SK-N-SH treated with all-trans-retinoic acid at 6 μM for 48 hours (cell line): ENCODE data around the gene KRTAP10-1.

Experiments
- CSRNP3 ChIP-seq: fragments of 250-450 bp; sonication (Bioruptor Pico); IDR thresholded peaks from 2 replicates; pipeline ENCODE4 v1.5.1; 2021; ENCODE audit warnings: mild to moderate bottlenecking, moderate library complexity
- GLIS3 ChIP-seq: fragments of 250-450 bp; sonication (Bioruptor Pico); IDR thresholded peaks from 2 replicates; pipeline ENCODE4 v1.5.0; 2020; ENCODE audit warnings: mild to moderate bottlenecking, moderate library complexity
- ISL1 ChIP-seq: fragments of 250-450 bp; sonication (Bioruptor Pico); IDR thresholded peaks from 2 replicates; pipeline ENCODE4 v2.1.2; 2022; ENCODE audit warnings: mild to moderate bottlenecking, moderate library complexity
- OSR1 ChIP-seq: fragments of 250-450 bp; sonication (Bioruptor Pico); IDR thresholded peaks from 2 replicates; pipeline ENCODE4 v1.8.0; 2022; ENCODE audit warnings: moderate library complexity, mild to moderate bottlenecking, inconsistent platforms
- PATZ1 ChIP-seq: fragments of 250-450 bp; sonication (Bioruptor Pico); IDR thresholded peaks from 2 replicates; pipeline ENCODE4 v1.8.0; 2020; ENCODE audit warnings: mild to moderate bottlenecking, moderate library complexity, borderline replicate concordance
- TCF4 ChIP-seq: fragments of 250-450 bp; sonication (Bioruptor Pico); IDR thresholded peaks from 2 replicates; pipeline ENCODE4 v1.8.0; 2021; ENCODE audit warnings: mild to moderate bottlenecking, moderate library complexity, borderline replicate concordance
- TOX ChIP-seq: fragments of 250-450 bp; sonication (Bioruptor Pico); IDR thresholded peaks from 2 replicates; pipeline ENCODE4 v1.8.0; 2021; ENCODE audit warnings: mild to moderate bottlenecking, moderate library complexity, borderline replicate concordance
- ZFP3 ChIP-seq: fragments of 250-450 bp; sonication (Bioruptor Pico); IDR thresholded peaks from 2 replicates; pipeline ENCODE4 v1.5.0; 2020; ENCODE audit warnings: mild to moderate bottlenecking, moderate library complexity
- ZFP30 ChIP-seq: fragments of 450-650 bp; formaldehyde crosslinking; IDR thresholded peaks from 2 replicates; pipeline ENCODE4 v1.5.0; 2022; ENCODE audit warnings: mild to moderate bottlenecking, moderate library complexity

GRCh38 chr21:44521928-44522752 is 17.9 kb downstream of the KRTAP10-1 start:
- TF ChIP-seq TOX (CRISPR knock-in tag) = no peak
- TF ChIP-seq PATZ1 = no peak
- no peak for TF ChIP-seq OSR1 (CRISPR knock-in tag)
- no peak for TF ChIP-seq ZFP30 (CRISPR knock-in tag)
- no peak for TF ChIP-seq CSRNP3 (CRISPR knock-in tag)
- no peak for TF ChIP-seq ZFP3 (CRISPR knock-in tag)
- no peak for TF ChIP-seq ISL1
- no peak for TF ChIP-seq GLIS3 (CRISPR knock-in tag)
- no peak for TF ChIP-seq TCF4 (CRISPR knock-in tag)
